ENCODE results near the gene IQCB1.

DNA sequence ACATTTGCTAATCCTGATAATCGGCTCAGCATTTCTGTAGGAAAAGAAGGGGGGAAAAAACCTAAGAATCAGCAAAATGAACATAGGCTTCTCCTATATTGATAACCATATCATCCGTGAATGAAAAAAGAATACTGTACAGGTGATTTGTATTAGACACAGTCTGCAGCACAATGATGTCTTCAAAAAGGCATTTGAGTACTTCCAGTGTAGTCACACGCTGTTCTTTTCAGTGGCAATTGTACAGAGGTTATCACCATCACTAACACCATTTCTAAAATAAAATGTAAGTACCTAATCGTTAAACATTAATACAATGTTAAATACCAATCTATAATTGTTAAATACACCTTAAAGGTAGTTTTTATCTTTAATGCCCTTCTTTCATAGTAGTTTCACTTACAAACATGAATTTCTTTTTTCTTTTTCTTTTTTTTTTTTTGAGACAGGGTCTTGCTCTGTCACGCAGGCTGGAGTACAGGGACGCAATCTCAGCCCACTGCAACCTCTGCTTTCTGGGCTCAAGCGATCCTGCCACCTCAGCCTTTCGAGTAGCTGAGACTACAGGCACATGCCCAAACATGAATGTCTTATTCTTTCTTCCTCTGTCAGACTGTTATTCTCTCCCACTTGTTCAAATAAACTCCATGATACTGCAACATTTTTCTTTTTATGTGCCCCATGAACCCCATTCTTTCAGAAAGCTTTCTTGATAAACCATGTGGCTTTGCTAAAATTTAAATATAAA is 103.7 kb downstream of the IQCB1 start:
- no peak for TF ChIP-seq RAD21 (IDR thresholded peaks at IDR 0.05; ENCODE audit: low read depth)
- TF ChIP-seq EP300 (IDR thresholded peaks at IDR 0.05; ENCODE audit: borderline replicate concordance) = no peak
- TF ChIP-seq, protein P1, sequence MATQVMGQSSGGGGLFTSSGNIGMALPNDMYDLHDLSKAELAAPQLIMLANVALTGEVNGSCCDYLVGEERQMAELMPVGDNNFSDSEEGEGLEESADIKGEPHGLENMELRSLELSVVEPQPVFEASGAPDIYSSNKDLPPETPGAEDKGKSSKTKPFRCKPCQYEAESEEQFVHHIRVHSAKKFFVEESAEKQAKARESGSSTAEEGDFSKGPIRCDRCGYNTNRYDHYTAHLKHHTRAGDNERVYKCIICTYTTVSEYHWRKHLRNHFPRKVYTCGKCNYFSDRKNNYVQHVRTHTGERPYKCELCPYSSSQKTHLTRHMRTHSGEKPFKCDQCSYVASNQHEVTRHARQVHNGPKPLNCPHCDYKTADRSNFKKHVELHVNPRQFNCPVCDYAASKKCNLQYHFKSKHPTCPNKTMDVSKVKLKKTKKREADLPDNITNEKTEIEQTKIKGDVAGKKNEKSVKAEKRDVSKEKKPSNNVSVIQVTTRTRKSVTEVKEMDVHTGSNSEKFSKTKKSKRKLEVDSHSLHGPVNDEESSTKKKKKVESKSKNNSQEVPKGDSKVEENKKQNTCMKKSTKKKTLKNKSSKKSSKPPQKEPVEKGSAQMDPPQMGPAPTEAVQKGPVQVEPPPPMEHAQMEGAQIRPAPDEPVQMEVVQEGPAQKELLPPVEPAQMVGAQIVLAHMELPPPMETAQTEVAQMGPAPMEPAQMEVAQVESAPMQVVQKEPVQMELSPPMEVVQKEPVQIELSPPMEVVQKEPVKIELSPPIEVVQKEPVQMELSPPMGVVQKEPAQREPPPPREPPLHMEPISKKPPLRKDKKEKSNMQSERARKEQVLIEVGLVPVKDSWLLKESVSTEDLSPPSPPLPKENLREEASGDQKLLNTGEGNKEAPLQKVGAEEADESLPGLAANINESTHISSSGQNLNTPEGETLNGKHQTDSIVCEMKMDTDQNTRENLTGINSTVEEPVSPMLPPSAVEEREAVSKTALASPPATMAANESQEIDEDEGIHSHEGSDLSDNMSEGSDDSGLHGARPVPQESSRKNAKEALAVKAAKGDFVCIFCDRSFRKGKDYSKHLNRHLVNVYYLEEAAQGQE (IDR thresholded peaks at IDR 0.05; ENCODE audit: low read depth) = no peak
- TF ChIP-seq EGR1 (IDR thresholded peaks at IDR 0.05) = no peak
- no peak for TF ChIP-seq TAF1 (IDR thresholded peaks at IDR 0.05; ENCODE audit: low read depth)
